GM19467 (cell line): ENCODE results near the gene LMNB1.
"Not testable (repeated sequence)": the region's sequence is repeated elsewhere in the genome, so short reads cannot be mapped to it uniquely, and the experiment has no call there.

Experiments
- ATAC-seq: cut with Tn5 transposase; IDR thresholded peaks from one replicate; pipeline ENCODE4 v1.9.1; 2021; ENCODE audit warnings: mild to moderate bottlenecking, moderate library complexity; ENCODE audit not compliant: unreplicated experiment

The LMNB1 gene, protein sequence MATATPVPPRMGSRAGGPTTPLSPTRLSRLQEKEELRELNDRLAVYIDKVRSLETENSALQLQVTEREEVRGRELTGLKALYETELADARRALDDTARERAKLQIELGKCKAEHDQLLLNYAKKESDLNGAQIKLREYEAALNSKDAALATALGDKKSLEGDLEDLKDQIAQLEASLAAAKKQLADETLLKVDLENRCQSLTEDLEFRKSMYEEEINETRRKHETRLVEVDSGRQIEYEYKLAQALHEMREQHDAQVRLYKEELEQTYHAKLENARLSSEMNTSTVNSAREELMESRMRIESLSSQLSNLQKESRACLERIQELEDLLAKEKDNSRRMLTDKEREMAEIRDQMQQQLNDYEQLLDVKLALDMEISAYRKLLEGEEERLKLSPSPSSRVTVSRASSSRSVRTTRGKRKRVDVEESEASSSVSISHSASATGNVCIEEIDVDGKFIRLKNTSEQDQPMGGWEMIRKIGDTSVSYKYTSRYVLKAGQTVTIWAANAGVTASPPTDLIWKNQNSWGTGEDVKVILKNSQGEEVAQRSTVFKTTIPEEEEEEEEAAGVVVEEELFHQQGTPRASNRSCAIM

DNA sequence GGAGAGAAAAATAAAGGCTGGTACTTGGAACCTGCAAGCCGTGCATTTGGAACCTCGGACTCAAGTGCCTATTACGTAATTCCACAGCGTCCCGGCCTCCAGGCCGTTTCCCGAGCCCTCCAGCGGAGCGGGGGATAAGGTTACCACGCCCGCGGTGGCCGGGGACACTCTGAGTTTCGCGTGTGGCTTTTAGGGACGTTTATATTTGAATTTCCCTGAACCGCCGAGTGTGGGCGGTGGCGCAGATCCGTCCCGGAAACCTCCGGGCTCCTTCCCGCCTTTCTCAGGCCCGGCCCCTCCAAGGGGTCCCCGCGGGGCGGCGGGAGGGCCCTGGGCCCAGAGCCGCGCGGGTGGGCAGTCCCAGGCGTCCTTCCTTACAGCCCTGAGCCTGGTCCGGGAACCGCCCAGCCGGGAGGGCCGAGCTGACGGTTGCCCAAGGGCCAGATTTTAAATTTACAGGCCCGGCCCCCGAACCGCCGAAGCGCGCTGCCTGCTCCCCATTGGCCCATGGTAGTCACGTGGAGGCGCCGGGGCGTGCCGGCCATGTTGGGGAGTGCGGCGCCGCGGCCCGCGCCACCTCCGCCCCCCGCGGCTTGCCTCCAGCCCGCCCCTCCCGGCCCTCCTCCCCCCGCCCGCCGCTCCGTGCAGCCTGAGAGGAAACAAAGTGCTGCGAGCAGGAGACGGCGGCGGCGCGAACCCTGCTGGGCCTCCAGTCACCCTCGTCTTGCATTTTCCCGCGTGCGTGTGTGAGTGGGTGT lies at the start of gene LMNB1:
TSS of gene LMNB1 (plus strand) at position 638 of the 758 bp plus-strand sequence. CDS start 373 bp downstream, outside the sequence.
- ATAC-seq, result peak; percentile 59

DNA sequence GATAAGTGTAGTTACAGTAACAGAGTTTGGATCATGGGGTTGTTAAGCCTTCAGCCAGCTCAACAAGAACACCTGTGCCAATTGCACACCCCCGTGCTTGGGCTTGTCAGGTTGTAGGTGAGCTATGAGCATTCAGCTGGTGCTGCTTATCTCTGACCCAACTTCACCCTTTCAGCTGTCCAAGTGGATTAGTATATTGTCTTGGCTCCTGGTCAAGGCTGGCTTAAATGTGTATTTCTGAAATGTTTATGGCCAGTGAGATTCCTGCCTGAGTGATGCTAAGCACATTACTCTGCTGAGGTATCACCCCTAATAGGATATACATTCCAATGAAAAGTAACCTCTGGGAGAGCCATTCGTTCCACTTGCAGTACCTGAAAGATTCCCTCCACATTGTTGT lies 44.2 kb upstream of the LMNB1 start:
- ATAC-seq, result no peak

DNA sequence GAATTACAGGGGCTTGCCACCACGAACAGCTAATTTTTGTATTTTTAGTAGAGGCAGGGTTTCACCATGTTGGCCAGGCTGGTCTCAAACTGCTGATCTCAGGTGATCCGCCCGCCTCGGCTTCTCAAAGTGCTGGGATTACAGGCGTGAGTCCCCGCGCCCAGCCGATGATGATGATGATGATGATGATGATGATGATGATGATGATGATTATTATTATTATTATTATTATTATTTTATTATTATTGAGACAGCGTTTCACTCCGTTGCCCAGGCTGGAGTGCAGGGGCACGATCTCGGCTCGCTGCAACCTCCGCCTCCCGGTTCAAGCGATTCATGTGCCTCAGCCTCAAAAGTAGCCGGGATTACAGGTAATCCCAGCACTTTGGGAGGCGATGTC lies 42.4 kb upstream of the LMNB1 start:
- not testable (repeated sequence) for ATAC-seq

DNA sequence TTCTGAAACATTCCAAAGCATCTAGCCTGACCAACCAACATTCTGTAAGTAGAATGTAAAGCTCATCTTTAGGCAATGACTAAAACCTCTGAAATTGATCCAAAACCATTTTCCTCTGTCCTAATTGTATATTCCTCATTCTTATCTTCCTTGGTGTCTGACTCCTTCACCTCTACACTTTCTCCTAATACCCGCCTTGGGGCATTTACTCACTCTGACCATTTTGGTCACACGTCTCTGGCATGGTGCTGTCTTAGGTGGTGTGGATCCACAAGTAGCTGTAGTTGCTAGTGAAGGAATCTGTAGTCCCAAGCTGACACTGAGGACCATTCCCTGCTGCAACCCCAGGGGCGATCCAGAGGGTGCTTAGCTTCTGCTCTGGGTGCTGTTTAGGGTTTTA lies 40.8 kb upstream of the LMNB1 start:
- no peak for ATAC-seq

DNA sequence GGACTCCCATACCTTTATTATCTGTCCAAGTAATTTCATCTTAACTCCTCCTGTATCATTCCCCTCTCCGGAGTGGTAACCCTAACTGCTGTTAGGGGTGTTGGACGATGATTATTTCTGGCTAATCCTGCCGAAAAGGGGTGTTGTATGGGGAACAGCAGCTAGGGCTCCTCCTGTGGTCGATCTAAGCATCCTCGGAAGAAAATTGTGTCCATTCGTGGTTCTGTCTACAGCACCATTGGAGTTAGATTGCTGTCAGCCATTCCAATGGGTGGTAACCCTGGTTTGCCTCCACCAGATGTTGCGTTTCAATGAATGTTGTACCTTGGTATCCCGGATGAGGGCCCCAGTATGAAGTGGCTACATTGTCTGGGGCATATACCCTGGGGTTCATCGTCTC lies 35.6 kb upstream of the LMNB1 start:
- ATAC-seq, result no peak

DNA sequence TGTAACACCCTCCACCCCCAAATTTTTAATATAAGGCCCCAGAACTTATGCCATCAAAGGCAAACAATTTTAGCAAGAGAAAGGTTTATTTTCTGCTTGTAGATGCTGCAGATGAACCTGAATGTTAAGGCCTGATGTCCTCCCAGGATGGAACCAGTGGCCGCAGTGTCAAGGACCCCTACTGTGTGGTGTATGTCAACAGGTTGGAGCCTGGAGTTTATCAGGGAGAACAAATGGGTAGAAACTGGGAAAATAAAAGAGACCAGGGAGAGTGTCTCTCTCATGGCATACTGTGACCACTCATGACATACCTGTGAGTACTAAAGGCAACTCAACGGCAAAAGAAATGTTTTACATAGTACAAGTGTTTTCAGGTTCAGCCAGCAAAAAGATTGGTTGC lies 34.5 kb upstream of the LMNB1 start:
- ATAC-seq, result no peak

DNA sequence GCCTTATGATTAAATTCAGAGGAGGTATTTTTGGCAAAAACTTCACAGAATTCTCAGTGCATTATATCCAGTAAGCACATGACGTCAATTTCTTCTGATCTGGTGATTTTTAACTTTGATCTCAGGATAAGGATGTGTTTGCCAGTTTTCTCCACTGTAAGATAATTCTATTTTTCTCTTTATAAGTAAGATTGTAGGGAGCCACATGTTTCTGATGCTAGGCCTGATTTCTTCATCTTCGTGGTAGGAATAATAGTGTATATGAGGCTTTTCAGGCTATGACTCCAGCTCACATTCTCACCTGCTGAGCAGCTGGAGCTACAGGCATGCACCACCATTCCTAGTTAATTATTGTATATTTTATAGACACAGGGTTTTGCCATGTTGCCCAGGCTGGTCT lies 32.1 kb upstream of the LMNB1 start:
- ATAC-seq, result no peak

DNA sequence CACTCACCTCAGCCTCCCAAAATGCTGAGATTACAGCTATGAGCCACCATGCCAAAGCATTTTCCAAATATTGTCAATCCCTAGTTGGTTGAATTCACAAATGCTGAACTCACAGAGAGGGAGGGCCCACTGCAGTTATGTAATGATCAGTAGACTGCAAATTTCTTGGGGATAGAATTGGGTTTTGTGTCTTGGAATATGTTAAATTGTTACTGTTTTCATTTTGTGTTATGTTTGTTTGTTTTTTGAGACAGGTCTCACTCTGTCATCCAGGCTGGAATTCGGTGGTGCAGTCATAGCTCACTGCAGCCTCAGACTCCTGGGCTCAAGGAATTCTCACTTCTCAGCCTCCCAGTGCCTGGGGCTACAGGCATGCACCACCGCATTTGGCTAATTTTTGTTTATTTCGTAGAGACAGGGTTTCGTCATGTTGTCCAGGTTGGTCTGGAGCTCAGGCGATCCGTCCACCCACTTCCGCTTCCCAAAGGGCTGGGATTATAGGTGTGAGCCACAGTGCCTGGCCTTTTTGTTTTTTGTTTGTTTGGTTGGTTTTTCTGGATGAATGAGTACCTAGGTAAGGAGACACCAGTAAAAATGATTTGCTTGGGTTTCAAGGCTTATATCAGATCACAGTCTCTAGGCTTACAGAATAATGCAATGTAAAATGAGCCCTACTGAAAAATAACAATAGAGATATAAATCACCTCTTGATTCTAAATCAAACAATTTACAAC lies 31.5 kb upstream of the LMNB1 start:
- ATAC-seq, result no peak

DNA sequence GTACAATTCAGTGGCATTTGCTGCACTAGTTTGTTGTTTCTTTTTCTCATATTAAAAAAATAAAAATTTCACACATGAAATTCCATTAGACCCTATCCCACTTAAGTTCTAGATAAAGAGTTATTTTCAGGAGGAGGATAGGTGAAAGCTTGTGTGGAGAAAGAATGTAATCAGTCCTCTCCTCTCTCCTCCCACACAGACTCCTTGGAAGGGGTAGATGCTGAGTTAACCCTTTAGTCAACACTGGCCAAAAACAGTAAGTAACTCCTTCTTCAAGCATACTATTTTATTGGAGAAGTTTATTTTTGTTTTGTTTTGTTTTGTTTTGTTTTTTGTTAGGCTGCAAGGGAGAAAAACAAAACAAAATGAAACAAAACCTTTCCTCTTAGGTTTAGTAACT lies 30.6 kb upstream of the LMNB1 start:
- no peak for ATAC-seq

DNA sequence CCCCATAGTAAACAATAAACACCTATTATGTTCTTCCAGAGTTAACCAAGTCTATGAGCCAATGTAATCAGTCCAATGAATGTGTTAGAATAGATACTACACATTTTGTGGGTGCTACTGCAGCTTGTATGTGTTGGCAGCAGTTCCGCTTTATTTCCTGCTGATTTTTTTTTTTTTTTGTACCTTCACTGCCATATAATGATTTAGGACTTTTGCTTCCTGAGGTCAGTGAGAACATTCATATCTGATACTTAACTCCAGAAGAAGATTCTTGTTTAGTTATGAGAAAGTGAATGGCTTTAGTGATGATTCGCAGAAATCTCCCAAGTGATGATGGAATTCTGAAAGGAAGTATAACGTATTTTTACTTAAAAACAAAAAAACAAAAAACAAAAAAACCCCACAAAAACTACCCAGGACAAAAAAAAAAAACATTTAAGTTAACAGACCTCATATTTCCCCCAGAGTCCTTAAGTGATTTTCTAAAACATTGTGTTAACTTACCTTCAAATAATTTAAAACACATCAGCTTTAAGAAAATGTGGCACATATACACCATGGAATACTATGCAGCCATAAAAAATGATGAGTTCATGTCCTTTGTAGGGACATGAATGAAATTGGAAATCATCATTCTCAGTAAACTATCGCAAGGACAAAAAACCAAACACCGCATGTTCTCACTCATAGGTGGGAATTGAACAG lies 24.7 kb upstream of the LMNB1 start:
- ATAC-seq, result no peak

DNA sequence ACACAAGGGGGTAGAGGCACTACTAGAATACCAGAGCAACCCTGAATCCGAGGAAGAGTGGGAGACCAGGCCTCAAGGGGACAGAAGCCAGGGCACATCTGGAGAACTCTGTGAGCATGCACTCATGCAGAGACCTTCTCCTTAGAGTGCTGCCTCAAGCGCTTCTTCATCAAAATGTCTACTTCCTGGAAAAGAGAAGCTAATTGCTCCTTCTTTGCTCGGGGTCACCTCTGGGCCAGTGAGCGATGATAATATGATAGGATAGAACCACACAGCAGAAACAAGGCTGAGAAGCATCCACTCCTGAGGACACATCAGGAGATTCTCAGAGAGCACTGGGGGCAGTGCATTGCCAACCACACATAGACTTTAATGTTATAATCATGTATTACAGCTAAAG lies 23.7 kb upstream of the LMNB1 start:
- ATAC-seq, result no peak

DNA sequence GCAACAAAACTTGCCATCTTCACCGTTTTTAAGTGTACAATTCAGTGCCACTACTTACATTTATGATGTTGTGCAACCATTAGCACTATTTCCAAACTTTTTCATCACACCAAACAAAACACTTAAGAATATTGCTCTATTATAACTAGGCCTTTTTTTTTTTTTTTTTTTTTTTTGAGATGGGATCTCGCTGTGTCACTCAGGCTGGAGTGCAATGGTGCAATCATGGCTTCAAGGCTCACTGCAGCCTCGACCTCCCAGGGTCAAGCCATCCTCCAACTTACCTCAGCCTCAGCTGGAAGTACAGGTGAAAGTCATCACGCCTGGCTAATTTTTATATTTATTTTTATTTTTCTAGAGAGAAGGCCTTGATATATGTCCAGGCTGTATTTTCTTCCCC lies 22.3 kb upstream of the LMNB1 start:
- ATAC-seq, result no peak

DNA sequence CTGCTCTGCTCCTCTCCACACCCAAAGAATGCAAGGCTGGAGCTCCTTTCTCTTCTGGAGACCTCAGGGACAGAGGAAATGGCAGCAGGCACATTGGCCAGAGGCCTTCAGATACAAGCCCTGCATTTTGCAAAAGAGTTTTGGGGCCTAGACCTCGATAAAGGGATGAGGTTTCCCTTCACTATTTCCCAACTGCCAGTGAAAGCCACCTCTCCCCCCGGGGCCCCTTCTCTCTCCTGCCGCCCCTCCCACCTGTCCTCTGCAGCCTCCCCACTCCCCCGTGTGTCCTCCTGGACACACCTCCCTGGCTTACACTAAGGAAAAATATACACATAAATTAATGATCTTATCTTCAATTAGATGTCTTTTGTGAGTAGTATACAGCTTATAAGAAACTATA lies 21.3 kb upstream of the LMNB1 start:
- no peak for ATAC-seq

DNA sequence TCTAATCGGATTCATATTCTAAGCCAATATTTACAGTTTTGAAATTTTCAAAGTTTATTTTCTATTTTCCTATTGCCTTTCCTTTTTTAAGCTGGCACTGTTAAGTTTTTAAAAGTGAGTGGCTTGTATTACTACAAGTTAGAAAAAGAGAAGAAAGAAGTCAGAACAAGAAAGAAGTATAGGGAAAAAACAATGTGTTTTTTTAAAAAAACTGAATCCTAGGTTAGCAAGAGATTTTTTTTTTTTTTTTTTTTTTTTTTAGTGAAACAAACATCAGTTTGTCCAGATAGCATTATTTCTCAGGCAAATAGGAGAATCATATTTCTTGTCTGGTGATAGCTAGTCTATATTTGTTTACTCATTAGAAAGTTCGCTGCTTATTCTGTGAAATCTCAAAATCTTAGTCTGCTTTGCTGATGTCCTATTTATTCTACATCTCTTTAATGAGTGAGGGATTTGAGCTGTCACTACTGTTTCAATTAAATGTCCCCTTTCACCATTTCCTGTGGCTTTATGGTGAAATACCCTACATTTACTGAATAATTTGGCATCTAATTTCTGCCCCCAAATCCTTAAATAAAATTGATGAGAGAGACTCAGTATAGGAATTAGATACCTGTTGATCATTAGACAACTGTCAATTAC lies 19.1 kb upstream of the LMNB1 start:
- no peak for ATAC-seq

DNA sequence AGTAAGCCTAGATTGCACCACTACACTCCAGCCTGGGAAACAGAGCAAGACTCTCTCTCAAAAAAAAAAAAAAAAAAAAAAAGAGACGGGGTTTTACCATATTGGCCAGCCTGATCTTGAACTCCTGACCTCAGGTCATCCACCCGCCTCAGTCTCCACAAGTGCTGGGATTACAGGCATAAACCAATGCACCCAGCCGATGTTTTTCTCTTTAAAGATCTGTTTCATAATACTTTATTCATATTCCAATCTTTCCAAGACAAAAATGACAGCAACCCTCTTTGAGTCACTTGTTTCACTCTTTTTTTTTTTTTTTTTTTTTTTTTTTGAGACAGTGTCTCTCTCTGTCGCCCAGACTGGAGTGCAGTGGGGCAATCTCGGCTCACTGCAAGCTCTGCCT lies 13.6 kb upstream of the LMNB1 start:
- no peak for ATAC-seq

DNA sequence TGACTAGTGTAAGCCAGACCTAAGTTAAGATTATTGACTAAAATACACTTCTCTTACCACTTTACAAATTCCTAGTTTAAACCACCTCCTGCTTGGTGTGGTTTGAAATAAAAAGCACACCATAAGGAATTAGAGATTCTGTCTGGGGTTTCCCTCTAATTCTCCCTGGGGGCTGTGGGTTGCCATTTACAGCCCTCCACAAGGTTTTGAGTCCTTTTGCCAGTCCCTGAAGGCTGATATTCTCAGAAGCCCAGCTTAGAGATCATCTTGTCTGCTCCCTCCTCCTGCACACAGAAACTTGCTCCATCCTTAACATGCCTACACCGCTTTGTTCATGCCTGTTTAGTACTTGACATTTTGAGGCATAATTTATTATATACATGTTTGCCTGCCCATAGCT lies 7.2 kb upstream of the LMNB1 start:
- ATAC-seq, result no peak

DNA sequence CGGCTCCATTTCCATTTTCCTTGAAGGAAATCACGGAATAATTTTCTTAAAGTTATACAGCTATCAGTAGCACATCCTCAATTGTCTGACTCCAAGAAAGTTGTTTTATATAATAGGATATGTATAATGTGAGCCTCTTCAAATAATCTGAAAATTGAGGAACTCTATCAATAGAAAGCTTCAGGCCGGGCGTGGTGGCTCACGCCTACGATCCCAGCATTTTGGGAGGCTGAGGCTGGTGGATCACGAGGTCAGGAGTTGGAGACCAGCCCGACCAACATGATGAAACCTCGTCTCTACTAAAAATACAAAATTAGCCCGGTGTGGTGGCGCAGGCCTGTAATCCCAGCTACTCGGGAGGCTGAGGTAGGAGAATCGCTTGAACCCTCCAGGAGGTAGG lies 3.4 kb upstream of the LMNB1 start:
- ATAC-seq, result not testable (repeated sequence)

DNA sequence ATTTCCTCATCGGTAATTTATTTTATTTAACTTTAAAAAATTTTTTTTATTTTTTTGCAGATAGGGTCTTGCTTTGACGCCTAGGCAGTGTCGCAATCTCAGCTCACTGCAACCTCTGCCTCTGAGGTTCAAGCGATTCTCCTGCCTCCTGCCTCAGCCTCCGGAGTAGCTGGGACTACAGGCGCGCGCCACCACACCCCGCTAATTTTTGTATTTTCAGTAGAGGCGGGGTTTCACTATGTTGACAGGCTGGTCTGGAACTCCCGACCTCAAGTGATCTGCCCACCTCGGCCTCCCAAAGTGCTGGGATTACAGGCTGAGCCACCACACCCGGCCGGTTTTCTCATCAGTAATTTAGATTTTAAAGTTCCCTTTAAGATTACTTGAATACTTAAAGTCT lies 2.3 kb upstream of the LMNB1 start:
- not testable (repeated sequence) for ATAC-seq

DNA sequence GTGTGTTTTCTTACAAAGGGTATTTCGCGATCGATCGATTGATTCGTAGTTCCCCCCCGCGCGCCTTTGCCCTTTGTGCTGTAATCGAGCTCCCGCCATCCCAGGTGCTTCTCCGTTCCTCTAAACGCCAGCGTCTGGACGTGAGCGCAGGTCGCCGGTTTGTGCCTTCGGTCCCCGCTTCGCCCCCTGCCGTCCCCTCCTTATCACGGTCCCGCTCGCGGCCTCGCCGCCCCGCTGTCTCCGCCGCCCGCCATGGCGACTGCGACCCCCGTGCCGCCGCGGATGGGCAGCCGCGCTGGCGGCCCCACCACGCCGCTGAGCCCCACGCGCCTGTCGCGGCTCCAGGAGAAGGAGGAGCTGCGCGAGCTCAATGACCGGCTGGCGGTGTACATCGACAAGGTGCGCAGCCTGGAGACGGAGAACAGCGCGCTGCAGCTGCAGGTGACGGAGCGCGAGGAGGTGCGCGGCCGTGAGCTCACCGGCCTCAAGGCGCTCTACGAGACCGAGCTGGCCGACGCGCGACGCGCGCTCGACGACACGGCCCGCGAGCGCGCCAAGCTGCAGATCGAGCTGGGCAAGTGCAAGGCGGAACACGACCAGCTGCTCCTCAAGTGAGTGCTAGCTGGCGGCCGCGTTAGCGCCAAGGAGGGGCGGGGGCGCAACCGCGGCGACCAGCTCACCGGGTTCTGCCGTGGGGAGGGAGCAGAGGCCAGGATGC lies 480 bp downstream of the LMNB1 start:
- peak; percentile 17 for ATAC-seq
